Astrocyte (in vitro differentiated cells and primary cell): ENCODE measurements around the gene NFRKB.

ENCODE experiments used
- EZH2 ChIP-seq: IDR thresholded peaks from 2 replicates; pipeline ENCODE4 v1.6.1; 2012; ENCODE audit warnings: mild to moderate bottlenecking, low read length, inconsistent platforms; ENCODE audit not compliant: insufficient read depth
- TF ChIP-seq, protein P1 (sequence below): IDR thresholded peaks from 2 replicates; pipeline ENCODE4 v1.5.1; 2011; ENCODE audit warnings: low read depth, mild to moderate bottlenecking, inconsistent platforms, low read length, moderate library complexity; ENCODE audit not compliant: insufficient read depth

DNA sequence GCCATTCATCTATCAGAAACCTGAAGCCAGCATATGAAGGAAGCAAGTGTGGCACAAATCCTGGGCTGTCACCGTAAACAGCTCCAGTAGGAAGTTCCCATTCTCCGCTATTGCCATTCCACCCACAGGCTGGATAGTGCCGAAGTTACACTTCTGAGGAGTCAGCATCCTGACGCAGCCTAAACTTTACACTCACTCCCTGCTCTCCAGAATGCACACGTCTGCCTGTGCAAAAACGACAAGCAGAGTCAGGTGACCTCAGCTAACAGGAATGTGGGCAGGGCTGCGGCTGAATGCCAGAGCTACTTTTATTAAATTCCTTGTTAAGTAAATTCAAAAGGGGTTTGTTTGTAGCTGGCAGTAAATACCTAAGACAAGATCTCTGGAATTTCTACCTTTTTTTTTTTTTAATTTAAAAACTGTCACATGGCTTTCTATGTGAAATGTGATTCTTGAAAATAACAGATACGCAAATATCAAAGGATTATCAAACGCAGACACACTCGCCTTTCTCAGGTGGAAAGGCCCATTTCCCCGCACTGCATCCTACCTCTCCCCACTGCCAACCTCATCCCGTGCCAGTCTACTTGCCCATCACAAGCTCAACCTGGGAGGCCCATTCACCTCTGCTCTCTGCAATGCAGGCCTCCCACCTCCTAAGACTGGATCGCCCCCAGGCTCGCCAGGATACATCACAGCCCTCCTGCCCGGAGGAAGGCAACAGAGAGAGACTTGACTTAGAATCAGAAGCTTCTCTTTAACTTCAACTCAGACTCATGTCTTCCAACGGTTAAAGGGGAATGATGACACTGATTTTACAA, 33.5 kb downstream of the NFRKB start:
- TF ChIP-seq, protein P1, sequence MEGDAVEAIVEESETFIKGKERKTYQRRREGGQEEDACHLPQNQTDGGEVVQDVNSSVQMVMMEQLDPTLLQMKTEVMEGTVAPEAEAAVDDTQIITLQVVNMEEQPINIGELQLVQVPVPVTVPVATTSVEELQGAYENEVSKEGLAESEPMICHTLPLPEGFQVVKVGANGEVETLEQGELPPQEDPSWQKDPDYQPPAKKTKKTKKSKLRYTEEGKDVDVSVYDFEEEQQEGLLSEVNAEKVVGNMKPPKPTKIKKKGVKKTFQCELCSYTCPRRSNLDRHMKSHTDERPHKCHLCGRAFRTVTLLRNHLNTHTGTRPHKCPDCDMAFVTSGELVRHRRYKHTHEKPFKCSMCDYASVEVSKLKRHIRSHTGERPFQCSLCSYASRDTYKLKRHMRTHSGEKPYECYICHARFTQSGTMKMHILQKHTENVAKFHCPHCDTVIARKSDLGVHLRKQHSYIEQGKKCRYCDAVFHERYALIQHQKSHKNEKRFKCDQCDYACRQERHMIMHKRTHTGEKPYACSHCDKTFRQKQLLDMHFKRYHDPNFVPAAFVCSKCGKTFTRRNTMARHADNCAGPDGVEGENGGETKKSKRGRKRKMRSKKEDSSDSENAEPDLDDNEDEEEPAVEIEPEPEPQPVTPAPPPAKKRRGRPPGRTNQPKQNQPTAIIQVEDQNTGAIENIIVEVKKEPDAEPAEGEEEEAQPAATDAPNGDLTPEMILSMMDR = no peak
- no peak for TF ChIP-seq EZH2
